ENCODE results near the gene FGD5.

FGD5 gene

GRCh38 chr3:14831916-14832450 is 13.2 kb downstream of the FGD5 start:
- no peak for DNase-seq

DNA sequence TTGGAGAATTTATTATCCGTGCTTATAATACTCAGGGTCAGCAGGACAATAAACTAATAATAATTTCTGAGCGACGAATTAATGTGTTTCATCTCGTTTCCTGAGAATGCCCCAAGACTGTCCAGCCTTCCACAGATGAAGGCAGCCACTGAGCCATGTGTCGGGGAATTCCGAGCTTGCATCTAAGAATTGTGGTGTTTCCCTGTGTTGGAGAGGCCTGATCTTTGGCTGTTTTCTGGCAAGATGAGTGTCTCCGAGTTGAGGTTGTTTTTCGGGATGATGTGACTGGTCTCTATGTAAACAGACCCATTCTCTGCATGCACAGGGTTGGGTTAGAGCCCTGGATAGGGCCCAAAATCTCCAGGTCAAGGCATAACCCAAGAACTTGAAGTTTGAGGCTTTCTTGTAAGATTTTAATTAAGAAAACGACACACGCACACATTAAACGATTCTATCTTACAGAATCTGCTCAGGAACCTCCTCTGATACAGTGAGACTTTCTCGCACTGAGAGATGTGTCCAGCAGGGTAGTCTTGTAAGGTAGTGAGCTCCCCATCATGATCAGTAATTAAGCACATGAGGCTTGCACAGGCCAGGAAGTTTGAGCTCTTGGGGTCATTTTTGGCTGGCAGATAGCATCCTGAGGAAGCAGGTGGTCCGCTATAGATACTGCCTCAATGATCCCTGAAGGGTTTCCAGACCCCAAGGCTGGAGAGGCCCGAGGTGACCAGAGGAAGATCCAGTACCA is 14.4 kb downstream of the FGD5 start:
- no peak for DNase-seq

- no peak for DNase-seq
Measured at GRCh38 chr3:14834121-14834520, 15.4 kb downstream of the FGD5 start.

- DNase-seq = no peak
Measured at GRCh38 chr3:14834807-14835466, 16.2 kb downstream of the FGD5 start.

DNA sequence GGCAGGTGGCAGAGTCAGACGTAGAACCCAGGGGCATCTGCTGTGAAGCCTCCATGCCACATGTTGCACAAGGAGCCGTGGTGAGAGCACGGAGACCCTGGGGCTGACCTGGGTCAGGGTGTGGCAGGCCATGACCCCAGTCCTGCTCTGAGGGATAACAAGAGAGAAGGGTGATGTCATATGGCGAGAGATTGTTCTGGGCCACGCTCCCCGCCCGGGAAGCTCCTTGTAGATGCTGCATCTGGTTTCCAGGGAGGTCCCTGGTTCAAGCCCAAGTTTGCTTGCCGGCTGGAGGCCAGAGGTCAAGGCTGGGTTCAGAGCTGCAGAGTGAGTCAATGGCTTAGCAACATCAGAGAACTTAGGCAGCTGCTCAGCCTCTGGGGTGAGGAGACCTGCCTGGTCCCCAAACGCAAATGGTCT is 17.3 kb downstream of the FGD5 start:
- DNase-seq = no peak

DNA sequence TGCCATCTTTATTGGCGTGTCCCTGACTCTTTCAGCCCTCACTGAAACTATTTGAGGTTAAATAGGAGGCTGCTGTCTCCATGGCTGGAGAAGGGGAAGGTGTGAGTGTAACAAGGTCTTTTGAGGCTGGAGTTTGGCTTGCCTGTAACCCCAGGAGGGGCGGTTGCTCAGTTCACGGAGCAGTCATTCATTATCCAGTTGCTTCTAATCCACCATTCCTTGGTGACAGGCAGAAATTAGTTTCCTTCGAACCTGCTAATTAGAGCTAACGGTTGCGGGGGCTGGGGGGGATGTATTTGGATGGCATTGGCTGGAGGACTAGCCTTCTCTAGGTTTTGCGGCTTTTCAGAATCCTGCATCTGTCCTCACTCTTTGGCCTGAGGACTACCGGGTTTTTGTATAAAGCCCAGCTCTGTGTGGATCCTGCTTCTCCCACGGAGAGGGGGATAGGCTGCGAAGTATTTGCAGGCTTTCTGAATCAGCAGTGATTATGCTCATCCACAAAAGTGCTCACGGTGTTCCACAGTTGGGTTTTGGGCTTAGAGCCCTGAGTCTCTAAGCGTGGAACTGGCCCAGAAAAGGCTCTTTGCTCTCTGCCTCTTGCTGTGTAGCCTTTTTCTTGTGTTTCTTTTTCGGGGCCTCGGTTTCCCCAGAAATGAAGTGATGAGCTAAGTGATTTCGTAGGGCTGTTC is 18.6 kb downstream of the FGD5 start:
- DNase-seq = no peak

DNA sequence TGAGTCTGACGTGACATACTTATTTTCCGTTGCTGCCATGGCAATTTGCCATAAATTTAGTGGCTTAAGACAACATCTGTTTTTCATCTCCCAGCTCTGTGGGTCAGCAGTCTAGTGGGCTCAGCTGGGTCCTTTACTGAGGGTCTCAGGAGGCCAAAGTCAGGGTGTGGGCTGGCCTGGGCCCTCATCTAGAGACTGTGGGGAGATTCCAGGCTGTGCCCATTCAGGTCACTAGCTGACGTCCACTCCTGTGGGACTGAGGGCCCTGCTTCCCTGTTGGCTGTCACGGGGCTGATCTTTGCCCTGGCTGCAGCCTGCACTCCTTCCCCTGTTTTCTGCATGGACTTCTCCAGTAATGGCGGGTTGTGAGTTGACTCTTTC is 19.1 kb downstream of the FGD5 start:
- DNase-seq = no peak

DNA sequence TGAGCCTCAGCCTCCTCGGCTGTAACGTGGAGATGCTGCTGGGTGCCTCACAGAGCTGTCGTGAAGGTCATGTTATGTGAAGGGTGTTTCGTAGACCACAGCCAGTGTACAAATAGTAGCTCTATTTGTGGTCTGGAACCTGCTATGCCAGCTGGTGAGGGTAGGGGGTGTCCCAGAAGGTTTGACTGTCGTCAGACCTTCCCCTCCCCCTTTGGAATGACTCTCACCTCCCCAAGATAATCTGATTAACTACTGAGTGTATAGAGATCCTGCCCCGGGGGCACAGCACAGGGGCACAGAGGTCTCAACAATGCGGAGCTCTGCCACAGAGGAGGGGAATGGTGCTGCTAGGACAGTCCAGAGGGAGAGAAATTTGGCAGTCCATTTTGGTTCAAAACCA is 20.5 kb downstream of the FGD5 start:
- DNase-seq = no peak

- no peak for DNase-seq
Measured at GRCh38 chr3:14841836-14842235, 23.1 kb downstream of the FGD5 start.

DNA sequence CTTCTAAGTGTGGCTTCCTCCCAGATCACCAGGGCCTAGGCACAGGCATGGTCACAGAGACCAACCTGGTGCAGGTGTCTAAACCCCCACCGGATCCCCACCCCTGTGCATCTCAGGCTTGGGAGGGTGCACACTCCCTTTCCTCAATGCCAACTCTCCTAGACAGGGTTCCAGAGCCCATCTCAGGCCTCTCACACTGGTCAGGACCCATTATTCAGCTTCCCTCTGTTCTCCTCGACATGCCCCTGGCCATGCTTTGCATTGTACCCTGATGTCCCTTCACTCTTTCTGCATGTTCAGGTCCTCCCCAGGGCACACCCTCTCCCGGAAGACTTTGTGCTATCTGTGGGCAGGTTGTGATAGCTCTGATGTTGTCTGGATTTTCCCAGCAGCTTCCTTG is 23.5 kb downstream of the FGD5 start:
- no peak for DNase-seq

DNA sequence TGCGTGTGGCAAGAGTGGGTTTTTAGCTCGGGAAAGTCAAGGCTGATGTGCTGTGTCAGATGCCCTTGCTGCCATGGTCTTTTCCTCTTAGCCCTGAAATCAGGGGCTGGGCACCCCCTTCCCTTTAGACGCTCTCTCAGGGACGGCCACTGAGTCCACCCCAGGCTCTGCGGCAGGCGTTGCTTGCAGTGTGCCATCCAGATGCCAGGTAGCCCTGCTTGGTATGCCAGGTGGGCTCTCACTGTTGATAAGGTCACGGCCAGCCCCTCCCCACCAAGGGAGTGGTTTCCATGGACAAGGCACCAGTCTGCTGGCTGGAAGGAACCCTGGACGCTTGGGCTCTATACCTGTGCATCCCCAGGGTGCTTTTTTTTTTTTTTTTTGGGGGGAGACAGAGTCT is 24.6 kb downstream of the FGD5 start:
- no peak for DNase-seq

GRCh38 chr3:14844386-14845170 is 25.8 kb downstream of the FGD5 start:
- no peak for DNase-seq

DNA sequence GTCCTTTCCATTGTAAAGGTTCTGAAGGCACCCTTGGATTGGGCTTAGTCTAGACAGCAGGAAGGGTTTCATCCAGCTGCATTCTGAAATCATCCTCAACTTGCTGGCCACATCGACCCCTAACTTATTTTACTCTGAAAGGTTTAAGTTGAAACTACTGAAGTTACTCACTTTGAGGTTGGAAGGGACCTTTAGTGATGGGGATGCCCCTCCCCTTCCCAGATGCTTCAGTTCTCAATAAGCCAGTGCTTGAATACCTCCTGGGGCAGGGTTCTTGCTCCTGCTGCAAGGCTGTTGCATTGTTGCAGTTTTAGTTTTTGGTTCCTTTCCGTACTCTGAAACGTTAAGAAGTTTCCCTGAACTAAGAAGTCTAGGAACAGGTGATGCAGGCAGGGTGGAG is 26.4 kb downstream of the FGD5 start:
- DNase-seq = no peak

DNA sequence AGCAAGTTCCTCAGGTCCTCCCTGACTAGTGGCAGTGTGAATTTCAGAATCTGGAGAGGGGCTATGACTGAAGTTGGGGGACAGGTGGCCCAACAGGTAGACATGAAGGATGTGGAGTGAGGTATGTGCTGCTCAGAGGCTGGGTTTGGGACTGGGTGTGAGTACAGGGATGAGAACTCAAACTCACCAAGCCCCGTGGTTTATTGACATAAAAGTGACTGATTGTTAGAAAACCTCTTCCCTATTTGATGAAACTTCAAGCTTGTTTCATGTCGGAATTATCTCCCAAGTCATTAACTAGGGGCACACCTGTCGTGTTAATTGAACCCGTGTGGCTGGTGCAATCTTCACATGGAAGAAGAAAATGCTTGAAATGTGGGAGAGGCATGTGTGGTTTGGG is 27.1 kb downstream of the FGD5 start:
- DNase-seq = no peak

DNA sequence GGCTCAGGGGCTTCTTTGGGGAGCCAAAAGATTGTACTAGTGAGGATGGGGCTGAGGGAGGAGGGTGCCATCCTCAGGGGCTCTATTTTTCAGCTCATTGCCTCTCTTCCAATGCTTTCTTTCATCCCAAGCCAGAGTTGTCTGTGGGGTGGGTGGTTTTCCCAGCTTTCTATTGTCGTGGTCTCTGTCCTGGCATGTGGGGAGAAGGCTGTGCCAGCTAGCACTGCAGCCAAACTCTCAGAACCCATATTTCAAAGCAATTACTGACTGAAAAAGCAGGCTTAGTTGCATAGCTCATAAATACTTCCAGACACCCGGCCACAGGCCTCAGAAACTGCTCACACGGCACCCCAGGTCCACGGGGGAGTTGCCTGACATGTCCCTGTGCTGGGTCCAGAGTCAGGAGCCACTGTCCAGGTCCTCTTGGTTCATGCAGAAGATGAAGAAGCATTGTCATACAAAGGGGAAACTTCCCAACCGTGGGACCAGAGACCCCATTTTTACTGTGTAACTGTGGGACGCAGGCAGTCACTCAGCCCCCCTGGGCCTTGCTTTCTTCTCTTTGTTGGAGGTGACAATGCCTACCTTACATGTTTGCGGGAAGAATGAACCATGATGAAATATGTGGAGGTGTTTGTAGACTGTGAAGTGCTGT is 27.6 kb downstream of the FGD5 start:
- no peak for DNase-seq

DNA sequence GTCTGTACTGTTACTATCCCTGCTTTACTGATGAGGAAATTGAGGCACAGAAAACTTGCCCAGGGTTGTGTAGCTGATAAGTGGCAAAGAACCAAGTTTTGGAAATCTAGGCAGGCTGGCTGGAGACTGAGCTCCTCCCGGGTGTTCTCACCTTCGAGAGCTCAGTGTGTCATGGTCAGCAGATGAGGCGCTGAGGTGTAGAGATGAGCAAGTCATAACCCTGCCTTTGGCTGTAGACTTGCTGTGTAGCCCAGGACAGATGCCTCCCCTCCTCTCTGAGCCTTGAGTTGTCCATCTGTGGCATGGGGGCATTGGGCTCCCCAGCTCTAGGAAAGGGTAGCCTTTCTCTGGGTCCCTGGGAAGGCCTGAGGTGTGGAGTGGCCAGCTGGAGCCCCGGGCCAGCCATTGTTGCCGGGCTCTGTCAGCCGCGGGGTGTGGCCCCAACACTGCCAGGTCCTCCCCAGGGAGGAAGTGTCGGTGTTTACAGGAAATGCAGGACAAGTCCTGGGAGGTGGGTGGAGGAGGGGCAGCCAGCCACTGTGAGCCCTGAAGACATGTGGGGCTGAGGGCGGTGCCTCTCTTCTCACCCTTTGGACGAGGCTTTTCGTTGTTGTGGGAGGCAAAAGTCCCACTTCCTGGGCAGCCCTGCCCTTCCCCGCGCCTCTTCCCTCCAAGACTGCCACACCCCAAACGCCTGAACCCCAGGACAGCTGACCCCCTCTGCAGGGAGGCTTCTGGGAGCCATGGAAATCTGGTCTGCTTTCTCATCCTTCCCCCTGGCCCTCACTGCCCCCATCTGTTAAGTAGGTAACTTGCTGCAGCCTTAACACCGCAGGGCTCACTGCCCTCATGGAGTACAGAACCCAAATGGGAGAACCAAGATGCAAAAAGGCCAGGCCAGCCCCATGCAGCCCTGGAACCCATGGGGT is 29.1 kb downstream of the FGD5 start:
- DNase-seq = no peak

DNA sequence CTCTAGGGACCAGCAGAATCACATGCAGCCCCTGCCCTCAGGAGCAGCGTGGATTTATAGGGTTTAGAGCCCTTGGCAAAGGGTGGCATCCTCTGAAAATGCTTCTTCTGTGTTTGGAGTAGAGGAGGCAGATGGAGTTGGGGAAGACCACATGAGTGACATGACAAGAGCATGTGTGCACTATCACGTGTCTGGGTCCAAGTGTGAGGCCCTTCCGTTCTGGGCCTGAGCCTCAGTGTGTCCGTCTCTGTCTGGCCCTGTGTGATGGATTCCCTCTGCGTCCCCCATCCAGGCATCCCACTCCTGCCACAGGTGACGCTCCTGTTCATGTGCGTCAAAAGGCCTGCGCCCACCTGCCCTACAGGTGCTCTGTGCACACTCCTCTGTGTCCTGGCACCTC is 30.1 kb downstream of the FGD5 start:
- no peak for DNase-seq

DNA sequence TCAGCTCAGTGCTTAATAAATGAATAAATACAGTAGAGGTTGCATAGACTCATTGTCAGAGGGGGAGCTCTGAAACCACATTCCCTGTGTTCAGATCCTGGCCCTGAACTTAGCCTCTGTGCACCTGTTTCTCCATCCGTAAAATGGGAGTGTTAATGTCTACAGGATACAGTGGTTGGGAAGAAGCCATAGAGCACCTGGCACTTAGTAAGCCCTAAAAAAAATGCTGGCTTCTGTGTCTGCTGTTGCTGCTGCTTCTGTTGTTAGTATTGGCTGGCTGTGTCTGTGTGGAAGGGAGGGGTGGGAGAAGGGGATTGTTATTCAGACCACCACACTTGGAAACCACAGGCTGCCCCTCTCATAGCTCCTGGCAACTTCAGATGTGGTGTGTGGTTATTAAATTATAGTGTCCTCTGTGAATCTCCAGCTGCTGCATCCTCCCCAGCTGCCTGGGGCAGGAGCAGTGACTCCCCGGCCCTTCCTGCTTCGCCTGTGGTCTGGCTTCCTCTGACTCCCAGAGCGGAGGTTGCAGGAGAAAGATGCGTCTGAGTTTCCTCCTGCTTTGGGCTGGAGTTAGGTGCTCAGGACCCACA is 31.0 kb downstream of the FGD5 start:
- no peak for DNase-seq

- DNase-seq = no peak
Measured at GRCh38 chr3:14852058-14852594, 33.4 kb downstream of the FGD5 start.

DNA sequence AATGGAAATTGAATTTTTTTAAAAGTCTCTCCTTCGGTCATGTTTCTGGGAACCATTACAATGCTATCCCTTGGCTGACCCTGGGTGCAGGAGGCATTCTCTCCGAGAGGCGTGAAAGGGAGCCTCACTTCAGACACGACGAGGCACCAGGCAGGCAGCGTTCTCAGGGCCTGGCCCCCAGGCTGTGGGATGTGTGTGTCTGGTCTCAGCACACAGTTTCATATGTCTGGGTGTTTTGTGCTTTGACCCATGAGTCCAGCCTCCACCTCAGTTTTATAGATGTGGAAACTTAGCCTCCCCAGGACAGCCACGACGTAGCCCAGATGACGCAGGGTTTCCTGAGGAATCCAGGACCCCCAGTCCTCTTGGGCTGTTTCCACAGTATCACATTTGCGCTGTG is 34.0 kb downstream of the FGD5 start:
- no peak for DNase-seq
